Smooth muscle cell (in vitro differentiated cells): ENCODE data around the gene MYL4. TPM values are rescaled to one million over a fixed set of nuclear protein-coding genes. Genes with fewer than 3 reads are reported as not detected.

Source experiments
- DNase-seq: peaks from one replicate; lab custom pipeline; 2025; ENCODE audit not compliant: unreplicated experiment; lab: John Stamatoyannopoulos, UW
- H2AFZ ChIP-seq: fragments of 200-600 bp; sonication (generic); 2 replicates; pipeline ENCODE4 v1.6.0; 2016; ENCODE audit warnings: antibody characterized with exemption, low read depth, mild to moderate bottlenecking
- H3F3A ChIP-seq: fragments of 200-600 bp; sonication (generic); 2 replicates; pipeline ENCODE4 v1.6.0; 2017; ENCODE audit warnings: antibody characterized with exemption, low read depth
- H3K27ac ChIP-seq: fragments of 200-600 bp; sonication (generic); 2 replicates; pipeline ENCODE4 v1.5.1; 2016; ENCODE audit warnings: low read depth, mild to moderate bottlenecking
- H3K27me3 ChIP-seq: fragments of 200-600 bp; sonication (generic); 2 replicates; pipeline ENCODE4 v1.6.1; 2016; ENCODE audit warnings: low read depth, mild to moderate bottlenecking
- H3K36me3 ChIP-seq: fragments of 200-600 bp; sonication (generic); 2 replicates; pipeline ENCODE4 v1.5.1; 2016; ENCODE audit warnings: low read depth
- H3K4me1 ChIP-seq: fragments of 200-600 bp; sonication (generic); 2 replicates; pipeline ENCODE4 v1.5.1; 2016; ENCODE audit warnings: low read depth
- H3K4me2 ChIP-seq: fragments of 200-600 bp; sonication (generic); 2 replicates; pipeline ENCODE4 v1.6.0; 2016; ENCODE audit warnings: mild to moderate bottlenecking
- H3K4me3 ChIP-seq: fragments of 200-600 bp; sonication (generic); 2 replicates; pipeline ENCODE4 v1.5.1; 2016; ENCODE audit warnings: mild to moderate bottlenecking
- H3K79me2 ChIP-seq: fragments of 200-600 bp; sonication (generic); 2 replicates; pipeline ENCODE4 v1.6.0; 2016; ENCODE audit warnings: low read depth, mild to moderate bottlenecking
- H3K9ac ChIP-seq: fragments of 200-600 bp; sonication (generic); 2 replicates; pipeline ENCODE4 v1.6.0; 2016; ENCODE audit warnings: low read depth
- H3K9me3 ChIP-seq: fragments of 200-600 bp; sonication (generic); replicated peaks from 2 replicates; pipeline ENCODE4 v1.5.1; 2016; ENCODE audit warnings: low read depth
- H4K20me1 ChIP-seq: fragments of 200-600 bp; sonication (generic); 2 replicates; pipeline ENCODE4 v1.6.0; 2016; ENCODE audit warnings: low read depth
- CTCF ChIP-seq: fragments of 200-600 bp; sonication (generic); IDR thresholded peaks from 2 replicates; pipeline ENCODE4 v1.5.1; 2017; ENCODE audit warnings: borderline replicate concordance, mild to moderate bottlenecking, antibody characterized with exemption; ENCODE audit not compliant: insufficient read depth, poor library complexity, severe bottlenecking
- WGBS: methylation state at CpG from one replicate; pipeline ENCODE4 v1.1.7; 2016; ENCODE audit warnings: low lambda C conversion rate; 5-methylcytosine and 5-hydroxymethylcytosine counted together
- polyA plus RNA-seq: library from polyadenylated mRNA; unstranded; fragments of >200 nt; fragmentation: Nextera tagmentation; extraction: Ambion mirVana; gene quantifications from 2 replicates; pipeline ENCODE4 v1.2.1, GENCODE V29; 2016
- total RNA-seq: library from RNA; depleted of rRNA; stranded (reverse); fragments of >200 nt; gene quantifications from 2 replicates; pipeline ENCODE4 v1.2.3, GENCODE V29; 2014

MYL4 gene
- total and polyA plus RNA-seq, 2 experiments from 2014 or later = 6.5 to 8.3 TPM

- H3K9ac ChIP-seq = no peak overlapping the region
- H3F3A ChIP-seq = no peaks in the 10 kb centered on the region
- H3K27me3 ChIP-seq = no peaks in the 10 kb centered on the region
- no peaks in the 10 kb centered on the region for H3K79me2 ChIP-seq
- no peak for TF ChIP-seq CTCF
- H3K27ac ChIP-seq = no peak overlapping the region
- no peaks in the 10 kb centered on the region for H3K4me1 ChIP-seq
- no peaks in the 10 kb centered on the region for H3K9me3 ChIP-seq
- H4K20me1 ChIP-seq = no peaks in the 10 kb centered on the region
- H2AFZ ChIP-seq = no peak overlapping the region
- DNase-seq = no peak
- no peak overlapping the region for H3K4me3 ChIP-seq
- WGBS = 88% methylated on average over 3 of the region's 3 CpGs
- H3K36me3 ChIP-seq = no peaks in the 10 kb centered on the region
- no peak overlapping the region for H3K4me2 ChIP-seq
Measured at GRCh38 chr17:47231866-47232265, 22.7 kb downstream of the MYL4 start.

- Histone ChIP-seq H3K79me2 (no peaks in the 10 kb centered on the region), H3F3A (no peaks in the 10 kb centered on the region), H3K9ac (no peak overlapping the region), H3K4me3 (no peak overlapping the region), H3K36me3 (no peaks in the 10 kb centered on the region), H3K4me1 (no peaks in the 10 kb centered on the region), H2AFZ (no peak overlapping the region), H3K27ac (no peak overlapping the region), H3K9me3 (no peaks in the 10 kb centered on the region), H4K20me1 (no peaks in the 10 kb centered on the region), H3K4me2 (no peak overlapping the region), H3K27me3 (no peaks in the 10 kb centered on the region)
- no peak for TF ChIP-seq CTCF
- no peak for DNase-seq
- WGBS = 91% methylated on average over 2 of the region's 2 CpGs
Measured at GRCh38 chr17:47232465-47232864, 23.3 kb downstream of the MYL4 start.

- 95% methylated on average over 3 of the region's 3 CpGs for WGBS
- TF ChIP-seq CTCF = no peak
- Histone ChIP-seq H3K4me1 (no peaks in the 10 kb centered on the region), H3K27ac (no peak overlapping the region), H3K36me3 (no peaks in the 10 kb centered on the region), H2AFZ (no peak overlapping the region), H4K20me1 (no peaks in the 10 kb centered on the region), H3K9ac (no peak overlapping the region), H3K79me2 (no peaks in the 10 kb centered on the region), H3K4me3 (no peak overlapping the region), H3F3A (peaks cover 6% of the 10 kb centered on the region), H3K4me2 (no peak overlapping the region), H3K27me3 (no peaks in the 10 kb centered on the region), H3K9me3 (no peaks in the 10 kb centered on the region)
- no peak for DNase-seq
Measured at GRCh38 chr17:47235506-47235905, 26.4 kb downstream of the MYL4 start.

- H3F3A ChIP-seq = peaks cover 6% of the 10 kb centered on the region
- H3K9ac ChIP-seq = no peak overlapping the region
- 89% methylated on average over 2 of the region's 2 CpGs for WGBS
- no peak overlapping the region for H3K4me3 ChIP-seq
- no peak overlapping the region for H3K4me2 ChIP-seq
- H3K9me3 ChIP-seq = no peaks in the 10 kb centered on the region
- H4K20me1 ChIP-seq = no peaks in the 10 kb centered on the region
- H3K79me2 ChIP-seq = no peaks in the 10 kb centered on the region
- no peak for DNase-seq
- H3K36me3 ChIP-seq = no peaks in the 10 kb centered on the region
- H2AFZ ChIP-seq = no peak overlapping the region
- H3K27ac ChIP-seq = no peak overlapping the region
- H3K27me3 ChIP-seq = no peaks in the 10 kb centered on the region
- no peak for TF ChIP-seq CTCF
- no peaks in the 10 kb centered on the region for H3K4me1 ChIP-seq
Measured at GRCh38 chr17:47235923-47236322, 26.8 kb downstream of the MYL4 start.
